GM12801 (cell line): ENCODE data around the gene ASB10.

Experiments
- TF ChIP-seq, protein P1 (sequence below): IDR thresholded peaks from one replicate; pipeline ENCODE4 v1.5.1; 2011; ENCODE audit warnings: control low read depth; ENCODE audit not compliant: insufficient read length; ENCODE audit errors: extremely low read depth

Gene ASB10

DNA sequence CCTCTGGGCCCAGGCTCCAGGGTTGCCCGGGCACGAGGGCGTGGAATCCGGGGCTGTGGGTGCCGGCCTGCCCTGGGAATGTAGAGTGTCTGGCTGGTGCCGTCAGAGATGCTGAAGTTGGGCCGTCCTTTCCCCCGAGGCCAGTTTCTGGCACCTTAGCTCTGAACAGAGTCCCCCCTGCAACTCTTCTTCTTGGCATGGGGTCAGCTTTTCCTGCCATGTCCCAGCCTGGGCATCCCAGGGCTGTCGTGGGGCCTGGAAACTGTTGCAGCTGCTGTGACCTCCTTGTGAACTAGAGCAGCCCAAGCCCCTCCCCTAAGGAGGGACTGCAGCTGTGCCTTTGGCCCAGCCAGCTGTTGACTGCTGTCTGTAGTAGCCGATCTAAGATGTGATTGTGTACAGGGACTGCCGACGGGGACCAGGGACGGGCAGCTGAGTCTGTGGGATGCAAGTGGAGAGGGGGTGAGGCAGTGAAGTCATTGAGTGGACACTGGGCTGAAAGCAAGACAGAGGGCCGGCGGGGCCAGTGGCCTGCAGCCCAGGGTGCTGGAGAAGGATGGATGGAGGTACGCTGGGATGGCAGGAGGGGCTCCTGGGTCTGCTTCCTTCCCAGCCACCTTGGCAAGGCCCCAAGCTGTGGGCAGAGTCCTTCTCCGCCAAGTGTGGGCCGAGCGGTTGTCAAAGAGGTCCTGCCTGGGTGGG lies 55.3 kb downstream of the ASB10 start:
- TF ChIP-seq, protein P1, sequence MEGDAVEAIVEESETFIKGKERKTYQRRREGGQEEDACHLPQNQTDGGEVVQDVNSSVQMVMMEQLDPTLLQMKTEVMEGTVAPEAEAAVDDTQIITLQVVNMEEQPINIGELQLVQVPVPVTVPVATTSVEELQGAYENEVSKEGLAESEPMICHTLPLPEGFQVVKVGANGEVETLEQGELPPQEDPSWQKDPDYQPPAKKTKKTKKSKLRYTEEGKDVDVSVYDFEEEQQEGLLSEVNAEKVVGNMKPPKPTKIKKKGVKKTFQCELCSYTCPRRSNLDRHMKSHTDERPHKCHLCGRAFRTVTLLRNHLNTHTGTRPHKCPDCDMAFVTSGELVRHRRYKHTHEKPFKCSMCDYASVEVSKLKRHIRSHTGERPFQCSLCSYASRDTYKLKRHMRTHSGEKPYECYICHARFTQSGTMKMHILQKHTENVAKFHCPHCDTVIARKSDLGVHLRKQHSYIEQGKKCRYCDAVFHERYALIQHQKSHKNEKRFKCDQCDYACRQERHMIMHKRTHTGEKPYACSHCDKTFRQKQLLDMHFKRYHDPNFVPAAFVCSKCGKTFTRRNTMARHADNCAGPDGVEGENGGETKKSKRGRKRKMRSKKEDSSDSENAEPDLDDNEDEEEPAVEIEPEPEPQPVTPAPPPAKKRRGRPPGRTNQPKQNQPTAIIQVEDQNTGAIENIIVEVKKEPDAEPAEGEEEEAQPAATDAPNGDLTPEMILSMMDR: no peak

DNA sequence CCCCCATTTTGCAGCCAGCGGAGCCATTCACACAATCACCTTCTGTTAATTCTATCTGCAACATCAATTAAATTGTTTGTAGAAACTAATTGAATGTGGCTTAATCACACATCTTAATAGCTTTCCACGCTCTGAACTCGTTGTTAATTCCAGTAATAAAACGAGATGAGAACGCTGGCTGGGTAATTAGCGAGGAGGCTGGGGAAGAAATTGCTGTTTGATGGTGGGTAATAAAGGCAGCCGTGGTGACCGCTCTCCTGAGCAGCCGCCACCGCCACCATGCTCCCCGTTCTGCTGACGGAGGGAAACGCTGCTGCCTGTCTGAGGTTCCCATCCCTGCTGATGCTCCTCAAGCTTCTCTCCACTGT lies 55.8 kb downstream of the ASB10 start:
- TF ChIP-seq, protein P1: no peak

DNA sequence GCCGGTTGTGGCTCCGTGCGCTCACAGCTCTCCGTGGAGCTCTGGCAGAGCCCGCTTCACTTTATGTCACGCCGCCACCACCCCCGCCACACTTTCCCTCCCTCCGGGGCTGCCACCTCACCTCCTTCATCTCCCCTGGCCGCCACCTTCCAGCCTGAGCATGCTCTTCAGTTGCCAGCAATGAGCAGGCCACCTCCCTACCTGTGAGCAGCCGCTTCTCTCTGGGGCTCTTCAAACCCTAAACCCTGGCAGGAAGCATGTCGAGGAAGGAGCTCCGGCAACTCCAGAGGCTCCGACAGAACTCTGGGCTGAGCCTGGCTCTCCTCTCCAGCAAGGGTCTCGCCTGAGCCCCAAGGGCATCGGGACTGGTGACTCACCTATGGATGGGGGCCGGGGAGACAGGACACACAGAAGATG lies 56.3 kb downstream of the ASB10 start:
- TF ChIP-seq, protein P1: no peak

DNA sequence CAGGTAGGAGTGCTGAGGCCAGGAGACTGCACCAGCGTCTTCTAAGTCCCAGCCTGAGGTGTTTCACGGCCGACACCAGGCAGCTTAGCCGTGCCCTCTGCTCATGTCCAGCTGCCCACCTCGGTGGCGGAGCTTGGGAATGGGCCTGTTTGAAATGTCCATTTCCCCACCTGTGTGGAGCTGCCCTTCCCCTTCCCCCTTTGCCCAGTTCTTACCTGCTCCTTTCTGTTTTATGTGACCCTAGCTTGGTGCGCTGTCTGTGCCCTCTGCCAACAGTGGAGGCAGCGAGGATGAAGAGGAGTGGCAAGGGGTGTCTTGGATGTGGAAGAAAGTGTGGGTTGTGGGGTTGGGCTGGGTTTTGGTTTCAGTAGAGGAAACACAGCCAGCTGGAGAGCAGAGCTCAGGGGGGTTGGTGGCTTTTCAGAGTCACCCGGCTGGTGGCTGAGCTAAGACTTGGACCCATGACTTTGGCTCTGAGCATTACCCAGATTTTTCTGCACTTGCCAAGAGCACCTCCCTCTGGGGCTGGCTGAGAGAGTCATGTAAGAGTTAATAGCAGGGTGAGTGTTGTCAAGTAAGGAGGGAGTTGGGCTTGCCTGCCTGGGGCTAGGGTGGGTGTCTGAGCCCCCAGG lies 57.0 kb downstream of the ASB10 start:
- TF ChIP-seq, protein P1: no peak

DNA sequence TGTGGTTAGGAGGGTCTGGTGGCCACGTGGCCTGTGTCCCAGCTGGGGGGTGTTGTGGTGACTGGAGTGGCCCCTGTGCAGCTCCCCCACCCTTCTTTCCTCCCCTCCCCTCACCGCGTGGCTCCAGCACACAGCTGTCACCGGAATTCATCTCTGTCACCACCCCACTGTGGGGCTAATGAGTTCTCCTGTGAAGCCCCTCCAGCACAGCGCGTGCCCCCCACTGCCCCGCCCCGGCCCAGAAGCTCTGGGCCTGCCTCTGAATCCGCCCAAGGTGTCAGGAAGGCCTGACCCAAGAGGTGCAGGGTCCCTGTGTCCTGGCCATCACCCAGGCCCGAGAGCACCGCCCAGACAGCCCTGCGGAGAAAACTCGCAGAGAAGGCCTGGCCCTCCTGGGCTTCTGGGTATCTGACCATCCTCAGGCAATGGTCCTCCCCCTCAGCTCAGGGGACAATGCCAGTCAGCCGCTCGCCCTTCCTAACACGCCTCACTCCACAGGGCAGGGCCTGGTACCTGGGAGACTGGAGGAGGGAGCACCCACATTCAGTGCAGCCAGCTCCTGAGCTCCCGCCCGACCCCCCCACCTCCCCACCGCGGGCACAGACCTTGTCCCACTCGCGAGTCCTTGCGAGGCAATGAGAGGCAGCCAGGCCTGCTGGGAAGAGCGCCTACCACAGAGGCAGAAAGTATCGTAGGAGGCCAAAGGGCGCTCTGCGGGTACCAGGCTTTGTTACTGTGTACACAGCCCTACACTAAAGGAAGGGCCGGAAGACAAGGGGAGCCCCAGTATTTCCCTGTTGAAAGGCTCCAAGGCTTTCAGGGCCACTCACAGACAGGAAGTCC lies 57.7 kb downstream of the ASB10 start:
- TF ChIP-seq, protein P1: no peak

DNA sequence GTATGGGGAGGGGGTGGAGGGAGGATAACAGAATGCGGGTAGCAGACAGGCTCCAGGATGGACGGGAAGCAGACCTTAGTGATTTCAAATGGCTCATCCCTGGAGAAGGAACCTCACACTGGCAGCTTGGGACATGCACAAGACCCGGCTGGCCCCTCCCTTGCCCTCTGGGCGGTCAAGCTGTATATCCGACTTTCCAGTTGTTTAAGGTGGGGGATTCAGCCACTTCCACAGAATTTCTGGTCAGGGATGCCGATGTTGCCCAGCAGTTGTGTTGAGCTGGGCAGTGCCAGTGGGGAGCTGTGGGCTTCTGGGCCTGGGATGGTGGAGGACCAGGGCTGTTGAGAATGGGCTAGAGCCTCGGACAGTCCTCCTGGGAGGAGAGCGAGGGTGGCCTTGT lies 58.3 kb downstream of the ASB10 start:
- TF ChIP-seq, protein P1: no peak

DNA sequence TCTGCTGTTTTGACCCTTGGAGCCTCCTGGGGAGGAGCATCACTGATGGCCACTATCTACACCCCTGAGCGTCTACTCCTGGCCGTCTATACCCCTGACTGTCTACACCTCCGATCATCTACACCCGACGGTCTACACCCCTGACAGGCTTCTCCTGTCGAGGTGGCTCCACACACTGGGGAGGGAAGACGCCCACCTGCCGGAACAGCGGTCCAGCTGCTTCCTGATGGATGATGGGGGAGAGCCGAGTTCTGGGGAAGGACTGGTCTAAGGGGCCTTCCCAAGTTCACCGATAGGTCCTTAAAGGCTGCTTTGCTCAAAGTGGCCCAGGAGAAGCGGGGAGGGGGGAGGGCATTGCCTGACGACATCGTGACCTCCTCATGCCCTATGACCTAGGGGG lies 58.9 kb downstream of the ASB10 start:
- TF ChIP-seq, protein P1: no peak
